ENCODE measurements around the gene GUCY1A2.

The GUCY1A2 gene

DNA sequence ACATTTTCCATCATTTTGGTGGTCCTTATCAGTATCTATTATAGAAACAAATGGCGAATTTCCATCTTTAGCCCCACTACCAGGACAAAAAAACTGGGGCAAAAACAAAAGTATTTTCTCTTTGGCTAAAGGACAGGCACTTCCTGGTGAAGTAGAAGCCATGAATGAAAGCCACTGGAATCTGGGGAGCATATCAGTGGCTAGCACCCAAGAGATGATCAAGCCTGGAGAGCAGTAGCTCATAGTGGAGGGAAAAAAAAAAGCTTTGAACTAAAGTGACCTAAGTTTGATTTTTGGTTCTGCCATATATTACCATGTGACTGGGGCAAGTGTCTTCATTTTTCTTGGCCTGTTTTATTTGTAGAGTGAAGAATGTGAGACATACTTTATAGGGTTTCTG lies 272.3 kb downstream of the GUCY1A2 start:
- TF ChIP-seq, protein P1, sequence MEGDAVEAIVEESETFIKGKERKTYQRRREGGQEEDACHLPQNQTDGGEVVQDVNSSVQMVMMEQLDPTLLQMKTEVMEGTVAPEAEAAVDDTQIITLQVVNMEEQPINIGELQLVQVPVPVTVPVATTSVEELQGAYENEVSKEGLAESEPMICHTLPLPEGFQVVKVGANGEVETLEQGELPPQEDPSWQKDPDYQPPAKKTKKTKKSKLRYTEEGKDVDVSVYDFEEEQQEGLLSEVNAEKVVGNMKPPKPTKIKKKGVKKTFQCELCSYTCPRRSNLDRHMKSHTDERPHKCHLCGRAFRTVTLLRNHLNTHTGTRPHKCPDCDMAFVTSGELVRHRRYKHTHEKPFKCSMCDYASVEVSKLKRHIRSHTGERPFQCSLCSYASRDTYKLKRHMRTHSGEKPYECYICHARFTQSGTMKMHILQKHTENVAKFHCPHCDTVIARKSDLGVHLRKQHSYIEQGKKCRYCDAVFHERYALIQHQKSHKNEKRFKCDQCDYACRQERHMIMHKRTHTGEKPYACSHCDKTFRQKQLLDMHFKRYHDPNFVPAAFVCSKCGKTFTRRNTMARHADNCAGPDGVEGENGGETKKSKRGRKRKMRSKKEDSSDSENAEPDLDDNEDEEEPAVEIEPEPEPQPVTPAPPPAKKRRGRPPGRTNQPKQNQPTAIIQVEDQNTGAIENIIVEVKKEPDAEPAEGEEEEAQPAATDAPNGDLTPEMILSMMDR (IDR thresholded peaks at IDR 0.05; ENCODE audit: low read depth, low read length, missing control alignments), result no peak
- no peak overlapping the region for H3K4me3 ChIP-seq (replicated peaks; ENCODE audit: low read depth, low read length)
- no peak for DNase-seq (ENCODE audit: extremely low read depth, low read depth)

DNA sequence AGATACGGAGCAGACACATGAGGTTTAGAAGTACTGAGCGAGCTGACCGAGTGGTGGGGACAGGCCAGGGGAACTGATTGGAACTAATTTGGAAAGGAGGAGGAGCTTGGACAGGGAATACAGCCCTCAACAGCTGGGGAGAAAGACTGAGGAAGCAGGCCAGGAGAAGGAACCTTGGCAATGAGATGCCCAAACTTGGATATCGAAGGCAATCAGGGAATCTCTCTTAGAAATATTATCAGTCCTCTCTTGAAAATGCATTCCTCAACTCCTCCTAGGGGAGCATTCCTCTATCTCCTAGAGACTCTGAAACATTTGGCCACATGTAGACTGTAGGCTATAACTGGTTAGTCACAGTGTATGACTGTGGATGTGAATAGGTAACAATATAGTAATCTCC lies 284.6 kb downstream of the GUCY1A2 start:
- DNase-seq (ENCODE audit: extremely low read depth, low read depth), result no peak
- H3K4me3 ChIP-seq (replicated peaks; ENCODE audit: low read depth, low read length), result no peak overlapping the region
- TF ChIP-seq, protein P1 (IDR thresholded peaks at IDR 0.05; ENCODE audit: low read depth, low read length, missing control alignments), result no peak

DNA sequence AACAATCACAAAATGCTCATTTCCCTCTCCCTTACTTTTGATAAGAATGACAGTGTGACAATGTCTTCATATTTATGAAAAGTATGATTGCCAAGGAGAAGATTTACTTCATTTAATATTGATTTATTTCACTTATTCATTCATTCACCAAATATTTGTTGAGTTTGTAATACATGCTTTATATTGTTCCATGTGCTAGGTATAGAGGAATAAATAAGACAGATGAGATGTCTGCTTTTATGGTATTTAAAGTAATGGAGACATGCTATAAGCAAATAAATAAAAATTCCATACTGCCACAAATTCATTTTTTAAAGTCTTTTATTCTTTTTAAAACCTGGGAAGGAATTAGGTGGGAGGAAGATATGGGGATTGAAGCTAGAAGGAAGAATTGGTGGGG lies 289.4 kb downstream of the GUCY1A2 start:
- TF ChIP-seq, protein P1 (IDR thresholded peaks at IDR 0.05; ENCODE audit: low read depth, low read length, missing control alignments), result no peak
- DNase-seq (ENCODE audit: extremely low read depth, low read depth), result no peak
- no peak overlapping the region for H3K4me3 ChIP-seq (replicated peaks; ENCODE audit: low read depth, low read length)

DNA sequence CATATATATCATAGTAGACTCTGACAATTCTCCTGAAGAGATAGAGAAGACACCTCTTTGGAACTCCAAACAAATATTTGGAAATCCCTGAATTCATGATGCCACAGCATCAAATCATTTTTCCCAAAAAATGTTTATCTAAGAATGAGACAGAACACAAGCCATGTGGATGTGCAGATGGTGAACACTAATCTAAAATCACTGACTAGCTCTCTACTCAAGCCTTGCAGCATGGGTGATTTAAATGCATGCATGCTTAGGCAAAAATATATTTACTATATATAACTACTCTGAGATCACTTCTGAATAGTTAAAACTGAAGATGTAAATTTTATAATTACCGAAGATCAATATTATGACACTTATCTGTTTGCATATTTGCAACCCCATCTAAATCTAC lies 289.9 kb downstream of the GUCY1A2 start:
- no peak overlapping the region for H3K4me3 ChIP-seq (replicated peaks; ENCODE audit: low read depth, low read length)
- DNase-seq (ENCODE audit: extremely low read depth, low read depth), result no peak
- TF ChIP-seq, protein P1 (IDR thresholded peaks at IDR 0.05; ENCODE audit: low read depth, low read length, missing control alignments), result no peak

DNA sequence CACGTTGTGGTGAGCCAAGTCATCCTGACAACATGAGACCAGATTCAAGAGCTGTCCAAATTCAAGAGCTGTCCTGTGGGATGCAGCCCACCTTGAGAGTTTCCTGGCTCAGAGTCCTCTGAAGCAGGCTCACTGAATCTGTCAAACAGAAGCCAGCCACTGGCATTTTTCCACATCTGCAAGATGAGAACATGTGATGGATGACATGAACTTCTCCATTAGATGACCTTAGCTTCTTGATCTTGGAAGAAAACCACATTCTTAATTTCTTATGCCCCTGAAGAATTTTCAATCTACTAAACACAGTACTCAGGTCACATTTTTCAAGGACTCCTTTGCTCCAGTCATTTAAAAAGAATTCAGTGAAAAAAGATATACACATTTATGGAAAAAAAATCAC lies 291.0 kb downstream of the GUCY1A2 start:
- no peak overlapping the region for H3K4me3 ChIP-seq (replicated peaks; ENCODE audit: low read depth, low read length)
- no peak for DNase-seq (ENCODE audit: extremely low read depth, low read depth)
- TF ChIP-seq, protein P1 (IDR thresholded peaks at IDR 0.05; ENCODE audit: low read depth, low read length, missing control alignments), result no peak

DNA sequence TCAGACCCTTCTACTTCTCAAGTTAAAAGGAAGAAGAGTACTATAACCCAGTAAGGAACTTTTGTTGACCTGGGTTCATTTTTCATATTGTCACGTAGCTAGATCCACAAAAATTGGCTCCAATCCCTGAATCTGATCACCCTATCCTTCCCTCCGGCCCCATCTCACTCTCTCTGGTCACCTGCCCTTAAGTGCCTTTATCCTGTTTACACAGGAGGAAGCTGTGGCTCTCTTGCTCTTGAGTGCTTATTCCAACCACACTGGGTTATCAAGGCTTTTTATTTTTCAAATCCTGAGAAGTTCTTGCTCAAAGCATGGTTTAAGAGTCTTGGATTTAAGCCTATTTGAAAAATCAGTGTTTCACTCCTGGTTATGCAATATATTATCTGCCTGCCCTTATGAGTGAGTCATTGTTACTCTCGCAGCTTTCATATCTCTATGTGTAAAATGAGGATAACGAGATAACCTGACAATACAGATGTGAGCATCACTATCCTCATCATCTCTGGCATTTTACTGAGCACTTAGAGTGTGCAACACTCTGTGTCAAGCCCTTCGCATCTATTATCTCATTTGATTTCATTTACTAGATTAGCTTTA lies 293.9 kb downstream of the GUCY1A2 start:
- no peak overlapping the region for H3K4me3 ChIP-seq (replicated peaks; ENCODE audit: low read depth, low read length)
- TF ChIP-seq, protein P1 (IDR thresholded peaks at IDR 0.05; ENCODE audit: low read depth, low read length, missing control alignments), result no peak
- no peak for DNase-seq (ENCODE audit: extremely low read depth, low read depth)

DNA sequence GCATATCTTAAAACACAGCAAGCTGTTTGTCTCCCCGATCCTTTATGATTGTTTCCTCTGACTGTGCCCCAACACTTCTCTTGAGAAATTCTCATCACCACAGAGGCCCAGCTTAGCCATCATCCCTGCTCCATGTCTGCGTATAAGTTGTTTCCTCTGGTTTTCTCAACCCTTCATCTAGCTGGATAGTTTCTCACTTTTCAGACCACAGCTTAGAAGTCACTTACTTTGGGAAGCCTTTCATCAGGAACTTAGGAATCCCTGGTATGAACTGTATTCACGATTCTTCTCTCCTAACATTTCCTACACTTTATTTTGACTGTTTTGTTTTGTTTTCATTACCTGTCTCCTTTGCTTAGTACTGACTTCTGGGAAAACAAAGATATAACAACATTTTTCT lies 295.2 kb downstream of the GUCY1A2 start:
- H3K4me3 ChIP-seq (replicated peaks; ENCODE audit: low read depth, low read length), result no peak overlapping the region
- DNase-seq (ENCODE audit: extremely low read depth, low read depth), result no peak
- TF ChIP-seq, protein P1 (IDR thresholded peaks at IDR 0.05; ENCODE audit: low read depth, low read length, missing control alignments), result no peak
